Mucosa of descending colon (tissue), 3 donors: Measurements from ENCODE around the gene NT5C. TPM values are rescaled to one million over a fixed set of nuclear protein-coding genes. Genes with fewer than 3 reads are reported as not detected.

ENCODE experiments used
- ATAC-seq: fragments of 200-7000 bp; cut with Tn5 transposase; one replicate; pipeline ENCODE4 v1.9.1; 2020; ENCODE audit warnings: mild to moderate bottlenecking, moderate library complexity
- DNase-seq, 3 donors: peaks; one replicate each; pipeline ENCODE4 v3.0.0-alpha.2; 2020
- H3K36me3 ChIP-seq: fragments of 200-600 bp; one replicate; pipeline ENCODE4 v1.8.0; 2021; ENCODE audit warnings: low read depth, mild to moderate bottlenecking
- H3K4me1 ChIP-seq: fragments of 200-600 bp; one replicate; pipeline ENCODE4 v1.8.0; 2021; ENCODE audit warnings: low read depth, mild to moderate bottlenecking
- H3K4me3 ChIP-seq: fragments of 200-600 bp; one replicate; pipeline ENCODE4 v1.8.0; 2021; ENCODE audit warnings: mild to moderate bottlenecking
- H3K9me3 ChIP-seq: fragments of 200-600 bp; one replicate; pipeline ENCODE4 v1.8.0; 2021; ENCODE audit warnings: mild to moderate bottlenecking
- CTCF ChIP-seq: fragments of 200-600 bp; IDR thresholded peaks from one replicate; pipeline ENCODE4 v1.8.0; 2022; ENCODE audit warnings: antibody characterized with exemption, mild to moderate bottlenecking
- intact Hi-C, 2 donors: fragments of 100-400 bp; cut with DNase I in 1 of 2; cut with micrococcal nuclease in 1 of 2; formaldehyde crosslinking; loops; one replicate each; pipeline versions ENCODE4 v1.11.0 to v1.11.1; 2022; cut with DNase I, micrococcal nuclease
- total RNA-seq, 3 donors: library from RNA; stranded (reverse); fragmentation: NEBNext Ultra II Directional in 2 of 3; extraction: Animal tissue kit (Norgen Biotek cat#: 25700) in 2 of 3; gene quantifications; one replicate each; pipeline versions ENCODE4 v1.2.1 to v1.2.4, GENCODE V29; 2021 to 2023
- donor health status: DM: no; HTN: no; CAD: no; lungs with moderate emphysema.
- donor health status: DM: no; HTN: no; CAD: no.
- donor health status: DM: no; HTN: yes; CAD: no.

NT5C gene
- total RNA-seq, 3 donors from 2014 or later: 57.2 to 97.6 (median 75.4) TPM

GRCh38 chr17:75082683-75083082 is 48.9 kb downstream of the NT5C start:
- no peak for DNase-seq
- intact Hi-C loops: no loop called here

GRCh38 chr17:75081611-75082540 is 49.7 kb downstream of the NT5C start:
- H3K4me1 ChIP-seq: peaks cover 38% of the 10 kb centered on the region
- intact Hi-C loops: no loop called here
- no peak for TF ChIP-seq CTCF

More at GRCh38 chr17:75082683-75083082, 48.9 kb downstream of the NT5C start:
- H3K9me3 ChIP-seq: no peaks in the 10 kb centered on the region
- H3K36me3 ChIP-seq: no peaks in the 10 kb centered on the region
- TF ChIP-seq CTCF: no peak
- H3K4me1 ChIP-seq: peaks cover 42% of the 10 kb centered on the region
- no peak overlapping the region for H3K4me3 ChIP-seq
- no peak for ATAC-seq

More at GRCh38 chr17:75081611-75082540, 49.7 kb downstream of the NT5C start:
- DNase-seq: no peak
- Histone ChIP-seq H3K4me3 (no peak overlapping the region), H3K9me3 (no peaks in the 10 kb centered on the region), H3K36me3 (no peaks in the 10 kb centered on the region)
- no peak for ATAC-seq

Other genes with a start within 250 kb of the NT5C start
- 1 to 10 TPM in 2 of 3 donors, under 1 TPM in 1; 0.14 to 4.2 (median 1.1) TPM for gene FADS6, start 238.1 kb downstream of the NT5C start, total RNA-seq
- not detected for gene USH1G, start 208.5 kb downstream of the NT5C start, total RNA-seq
- 100 to 1,000 TPM in 1 of 3 donors, 10 to 100 TPM in 2; 15.3 to 135 (median 54.0) TPM for gene OTOP2, start 207.5 kb downstream of the NT5C start, total RNA-seq
- 1 to 10 TPM in 2 of 3 donors, under 1 TPM in 1; 0.38 to 2.8 (median 1.5) TPM for gene OTOP3, start 195.8 kb downstream of the NT5C start, total RNA-seq
- gene HID1, start 159.0 kb downstream of the NT5C start, total RNA-seq: 10 to 100 TPM; 29.9 to 56.9 (median 47.4) TPM
- 10 to 100 TPM in 1 of 3 donors, 1 to 10 TPM in 2; 2.2 to 14.0 (median 3.1) TPM for gene CDR2L, start 144.1 kb downstream of the NT5C start, total RNA-seq
- gene MRPL58, start 119.1 kb downstream of the NT5C start, total RNA-seq: 10 to 100 TPM; 24.7 to 32.9 (median 25.4) TPM
- gene ATP5PD, start 84.8 kb downstream of the NT5C start, total RNA-seq: 100 to 1,000 TPM; 292 to 362 (median 338) TPM
- 10 to 100 TPM; 19.1 to 30.0 (median 21.2) TPM for gene KCTD2, start 84.5 kb downstream of the NT5C start, total RNA-seq
- gene SLC16A5, start 43.8 kb downstream of the NT5C start, total RNA-seq: 10 to 100 TPM; 18.2 to 58.8 (median 26.4) TPM
- gene ARMC7, start 21.8 kb downstream of the NT5C start, total RNA-seq: 10 to 100 TPM; 16.7 to 24.3 (median 18.3) TPM
- gene JPT1, start 22.8 kb upstream of the NT5C start, total RNA-seq: 100 to 1,000 TPM; 105 to 314 (median 209) TPM
- 100 to 1,000 TPM; 218 to 304 (median 254) TPM for gene SUMO2, start 51.2 kb upstream of the NT5C start, total RNA-seq
- 10 to 100 TPM; 48.4 to 63.4 (median 62.2) TPM for gene NUP85, start 73.9 kb upstream of the NT5C start, total RNA-seq
- gene GGA3, start 129.9 kb upstream of the NT5C start, total RNA-seq: 10 to 100 TPM; 45.3 to 54.8 (median 49.3) TPM
- 10 to 100 TPM; 46.4 to 64.8 (median 59.5) TPM for gene MRPS7, start 130.1 kb upstream of the NT5C start, total RNA-seq
- 10 to 100 TPM; 17.3 to 21.4 (median 19.1) TPM for gene MIF4GD, start 139.5 kb upstream of the NT5C start, total RNA-seq
- gene SLC25A19, start 157.7 kb upstream of the NT5C start, total RNA-seq: 10 to 100 TPM; 15.5 to 20.0 (median 15.6) TPM